GM19023 (cell line): Measurements from ENCODE around the gene OXCT1.

Source experiments
- ATAC-seq: cut with Tn5 transposase; IDR thresholded peaks from one replicate; pipeline ENCODE4 v1.9.1; 2021; ENCODE audit warnings: mild to moderate bottlenecking, moderate library complexity; ENCODE audit not compliant: unreplicated experiment

Gene OXCT1

DNA sequence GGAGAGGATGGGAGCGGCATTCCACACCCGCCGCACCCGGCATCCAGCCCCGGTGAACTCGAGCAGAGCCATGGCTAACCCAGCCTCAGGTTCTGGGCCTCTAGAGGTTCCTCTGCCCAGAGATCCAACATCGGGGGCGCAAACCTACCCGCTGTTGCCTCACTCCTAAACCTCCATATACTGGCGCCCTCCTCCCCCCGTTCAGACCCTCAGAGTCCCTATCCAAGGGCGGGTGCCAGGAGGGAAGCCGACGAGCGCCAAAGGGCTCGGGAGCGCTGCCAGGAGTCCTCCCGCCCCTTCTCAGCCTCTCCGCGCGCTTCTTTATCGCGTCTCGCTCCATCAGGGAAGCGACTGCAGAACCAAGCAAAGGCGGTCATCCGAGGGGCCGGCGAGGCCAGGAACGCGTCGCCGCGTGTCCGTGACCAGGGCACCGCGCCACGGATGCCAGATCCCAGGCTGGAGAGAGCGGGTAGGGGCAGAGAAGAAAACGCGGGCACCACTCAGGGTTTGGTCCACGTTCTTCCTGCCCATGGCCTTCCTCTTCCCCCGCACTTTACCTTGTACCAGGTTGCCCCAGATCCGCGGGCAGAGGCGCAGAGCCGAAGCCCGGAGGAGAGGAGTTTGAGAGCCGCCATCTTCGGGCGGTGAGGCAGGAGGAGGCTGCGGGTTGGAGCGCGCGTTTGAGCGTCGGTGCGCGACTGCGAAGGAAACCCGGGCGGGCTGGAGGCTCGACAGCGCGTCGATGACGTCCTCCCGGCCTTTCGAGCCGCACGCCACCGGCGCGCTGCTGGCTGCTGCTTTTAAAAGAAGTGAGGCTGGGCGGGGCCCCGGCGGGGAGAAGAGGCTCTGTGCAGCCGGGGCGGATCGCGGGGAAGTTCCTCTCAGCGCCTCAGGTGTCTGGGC is at the start of gene OXCT1:
OXCT1 (minus strand) TSS at position 702 of the 903 bp plus-strand sequence; CDS start at position 635, 67 bp downstream.
- ATAC-seq = peak; percentile 94

DNA sequence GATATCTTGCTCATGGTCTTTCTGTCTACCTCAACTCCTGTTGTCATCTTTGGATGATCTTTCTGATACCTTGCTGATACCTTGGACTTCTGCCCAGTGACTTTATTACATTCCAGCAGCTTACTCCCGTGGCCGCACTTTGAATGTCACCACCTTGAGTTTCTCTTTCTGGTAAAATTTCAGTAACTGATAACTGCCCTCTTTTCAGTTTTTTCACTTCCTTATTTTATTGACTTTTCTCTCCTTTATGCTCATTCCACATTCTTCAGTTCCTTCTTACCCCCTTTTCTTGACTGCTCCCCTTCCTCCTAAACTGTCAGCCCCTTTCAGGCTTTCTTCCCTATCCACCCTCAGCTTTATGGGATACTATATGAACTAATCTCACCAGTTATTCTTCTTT is 47.9 kb upstream of the OXCT1 start:
- ATAC-seq = peak; percentile 44

DNA sequence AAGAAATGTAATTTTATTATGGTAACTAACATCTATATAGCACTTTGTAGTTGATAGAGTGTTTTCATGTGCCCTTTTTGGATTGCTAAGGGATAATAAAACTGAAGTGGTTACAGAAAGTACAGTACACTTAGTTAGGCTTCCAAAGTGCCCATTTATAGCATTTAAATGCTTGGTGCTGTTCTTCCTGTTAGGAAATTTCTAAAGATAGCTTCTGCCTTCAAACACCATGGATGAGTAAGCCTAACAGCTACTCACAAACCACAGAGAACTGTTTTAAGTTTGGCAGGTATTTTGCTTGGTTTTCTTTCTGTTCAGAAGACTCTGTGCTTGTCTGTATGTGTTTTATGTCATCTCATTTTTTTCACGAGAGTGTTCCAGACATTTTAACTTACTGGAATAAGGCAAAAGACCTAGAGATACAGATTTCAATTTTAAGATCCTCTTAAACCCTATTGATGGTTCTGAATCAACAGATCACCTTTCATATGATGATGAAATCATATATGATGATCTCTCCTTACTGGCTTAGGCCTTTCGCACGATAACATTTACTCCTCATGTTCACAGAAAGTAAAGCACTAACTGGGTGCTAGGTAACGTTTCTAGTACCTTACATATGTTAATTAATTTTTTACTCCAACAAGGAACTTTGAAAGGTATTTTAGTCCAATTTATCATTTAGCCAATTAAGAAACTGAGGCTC is 38.3 kb upstream of the OXCT1 start:
- ATAC-seq = no peak

DNA sequence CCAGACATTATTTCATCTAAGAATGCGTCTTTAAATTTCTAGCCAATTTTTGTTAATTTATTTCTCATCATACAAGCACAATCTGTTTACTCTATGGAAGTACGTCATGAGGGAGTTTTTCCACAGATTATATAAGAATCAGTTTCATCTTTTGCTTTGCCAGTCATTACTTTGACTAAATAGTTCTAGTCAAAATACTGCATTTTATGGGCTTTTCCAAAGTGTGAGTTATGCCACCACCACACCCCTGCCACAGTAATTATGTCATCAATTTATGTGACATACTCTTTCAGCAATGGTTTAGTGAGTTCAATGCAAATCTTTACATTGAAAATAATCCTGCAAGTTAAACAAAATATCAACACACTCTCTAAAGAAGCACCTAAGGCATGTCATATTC is 35.9 kb upstream of the OXCT1 start:
- ATAC-seq = no peak

DNA sequence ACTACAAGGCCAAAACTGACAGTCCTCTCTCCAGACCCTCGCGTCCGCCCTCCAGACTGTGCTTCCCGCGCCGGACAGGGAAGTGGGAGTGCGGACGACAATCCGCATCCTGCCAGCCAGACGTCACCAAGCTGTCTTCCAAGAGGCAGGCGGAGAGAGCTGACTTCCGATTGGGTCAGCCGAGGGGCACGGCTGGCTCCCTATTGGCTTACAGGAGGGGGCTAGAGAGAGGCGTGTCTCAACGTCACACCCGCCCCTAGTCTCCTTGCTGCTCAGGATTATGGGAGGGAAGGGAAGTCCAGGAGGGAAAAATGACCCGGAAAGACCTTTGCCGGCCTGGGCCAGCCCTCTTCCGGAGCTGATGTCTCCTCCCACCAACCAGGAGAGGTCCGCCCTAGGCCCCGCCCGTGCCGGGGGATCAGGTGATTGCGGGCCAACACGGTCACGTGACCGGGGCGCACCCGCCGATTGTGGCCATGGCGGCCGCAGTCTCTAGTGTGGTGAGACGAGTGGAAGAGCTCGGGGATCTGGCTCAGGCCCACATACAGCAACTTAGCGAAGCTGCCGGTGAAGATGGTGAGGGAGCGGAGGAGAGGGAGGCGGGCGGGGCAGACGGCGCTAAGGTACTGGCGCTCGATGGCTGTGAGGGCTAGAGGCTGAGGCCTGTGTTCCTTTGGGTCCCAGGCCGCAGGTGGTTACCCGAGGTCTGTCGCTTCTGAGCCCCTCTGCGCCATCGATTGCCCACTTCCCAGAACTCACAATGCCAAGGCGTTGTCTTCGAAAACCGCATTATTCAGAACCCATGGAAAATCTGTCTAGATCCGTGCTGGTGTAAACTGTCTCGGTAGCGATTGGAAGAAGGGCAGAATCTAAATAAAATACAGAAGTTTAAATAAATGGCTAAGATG is 33.9 kb upstream of the OXCT1 start, which contains the start of gene RIMOC1:
RIMOC1 (plus strand) TSS at position 453 of the 908 bp plus-strand sequence; CDS start at position 477, 24 bp downstream.
- peak; percentile 99 for ATAC-seq

DNA sequence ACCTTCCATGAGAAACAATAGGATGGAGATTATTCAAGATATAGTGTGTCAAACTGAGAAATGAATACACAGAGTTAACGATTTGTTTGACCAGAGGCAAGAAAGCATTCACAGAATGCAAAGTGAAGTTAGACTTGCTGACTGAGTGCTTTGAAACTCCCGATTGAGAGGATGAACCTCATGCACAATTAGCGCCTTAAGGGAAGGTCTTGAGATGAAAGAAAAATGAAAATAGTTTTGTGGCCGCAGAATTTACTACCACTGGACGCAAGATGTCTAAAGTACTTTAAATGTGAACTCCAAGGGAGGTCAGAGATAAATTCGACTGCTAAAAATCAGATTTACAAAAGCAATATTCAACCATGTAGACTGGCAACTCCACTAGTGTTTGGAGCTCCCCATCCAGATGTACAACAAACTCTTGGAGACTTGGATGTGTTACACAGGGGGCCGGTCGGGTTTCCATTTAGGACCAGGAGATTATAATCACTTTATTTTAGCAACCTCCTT is 33.2 kb upstream of the OXCT1 start:
- ATAC-seq = no peak

DNA sequence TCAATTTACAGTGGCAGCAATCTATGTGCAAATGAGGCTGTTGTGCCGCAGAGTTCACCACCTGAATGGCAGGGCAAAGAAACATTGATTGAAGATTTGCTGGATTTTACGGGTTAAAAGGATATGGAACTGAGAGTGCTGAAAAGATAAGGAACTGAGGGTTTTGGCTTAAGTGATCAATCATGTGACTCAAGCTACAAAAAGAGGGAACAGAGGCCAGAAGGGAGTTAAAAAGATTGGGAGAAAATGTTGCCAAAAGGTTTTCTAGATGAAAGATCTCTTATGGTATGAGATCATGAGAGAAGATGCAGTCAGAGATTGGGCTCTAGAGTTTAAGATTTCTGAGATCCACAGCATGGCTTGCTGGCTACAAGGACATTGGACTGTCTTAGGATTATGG is 26.0 kb upstream of the OXCT1 start:
- no peak for ATAC-seq

DNA sequence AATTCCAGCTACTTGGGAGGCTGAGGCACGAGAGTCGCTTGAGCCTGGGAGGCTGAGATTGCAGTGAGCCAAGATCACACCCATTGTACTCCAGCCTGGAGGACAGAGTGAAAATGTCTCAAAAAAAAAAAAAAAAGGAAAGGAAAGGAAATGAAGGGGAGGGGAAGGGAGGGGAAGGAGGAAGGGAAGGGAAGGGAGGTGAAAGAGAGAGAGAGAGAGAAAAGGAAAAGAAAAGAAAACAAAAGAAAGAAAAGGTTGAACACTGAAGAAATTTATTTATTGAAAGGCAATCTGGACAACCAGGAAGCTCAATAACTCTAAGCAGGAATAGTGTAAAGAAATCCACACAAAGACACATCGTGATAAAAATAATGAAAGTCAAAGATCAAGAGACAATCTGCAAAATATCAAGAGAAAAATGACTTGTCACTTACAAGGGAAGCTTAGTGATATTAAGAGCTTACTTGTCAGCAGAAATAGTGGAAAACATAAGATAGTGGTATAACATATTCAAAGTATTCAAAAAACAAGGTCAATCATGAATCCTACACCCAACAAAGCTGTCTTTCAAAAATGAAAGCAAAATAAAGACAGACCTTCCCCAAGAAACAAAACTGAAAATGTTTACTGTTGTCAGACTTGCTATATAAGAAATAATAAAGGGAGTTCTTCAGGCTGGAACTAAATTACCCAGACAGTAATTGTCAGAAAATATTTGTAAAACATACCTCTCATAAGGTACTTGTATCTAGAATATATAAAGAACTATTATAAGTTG is 23.0 kb upstream of the OXCT1 start:
- ATAC-seq = no peak

DNA sequence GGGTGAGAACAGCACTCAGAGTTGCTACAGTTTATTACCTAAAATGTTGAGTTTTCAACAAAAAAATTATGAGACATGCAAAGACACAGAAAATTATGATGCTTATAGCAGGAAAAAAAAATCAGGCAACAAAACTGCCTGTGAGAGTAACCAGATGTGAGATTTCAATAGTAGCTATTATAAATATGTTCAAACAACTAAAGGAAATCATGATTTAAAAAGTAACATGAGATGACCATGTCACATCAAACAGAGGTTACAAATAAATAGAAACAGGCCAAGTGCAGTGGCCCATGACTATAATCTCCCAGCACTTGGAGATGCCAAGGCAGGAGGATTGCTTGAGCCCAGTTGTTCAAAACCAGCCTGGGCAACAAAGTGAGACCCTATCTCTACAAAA is 21.8 kb upstream of the OXCT1 start:
- ATAC-seq = no peak

DNA sequence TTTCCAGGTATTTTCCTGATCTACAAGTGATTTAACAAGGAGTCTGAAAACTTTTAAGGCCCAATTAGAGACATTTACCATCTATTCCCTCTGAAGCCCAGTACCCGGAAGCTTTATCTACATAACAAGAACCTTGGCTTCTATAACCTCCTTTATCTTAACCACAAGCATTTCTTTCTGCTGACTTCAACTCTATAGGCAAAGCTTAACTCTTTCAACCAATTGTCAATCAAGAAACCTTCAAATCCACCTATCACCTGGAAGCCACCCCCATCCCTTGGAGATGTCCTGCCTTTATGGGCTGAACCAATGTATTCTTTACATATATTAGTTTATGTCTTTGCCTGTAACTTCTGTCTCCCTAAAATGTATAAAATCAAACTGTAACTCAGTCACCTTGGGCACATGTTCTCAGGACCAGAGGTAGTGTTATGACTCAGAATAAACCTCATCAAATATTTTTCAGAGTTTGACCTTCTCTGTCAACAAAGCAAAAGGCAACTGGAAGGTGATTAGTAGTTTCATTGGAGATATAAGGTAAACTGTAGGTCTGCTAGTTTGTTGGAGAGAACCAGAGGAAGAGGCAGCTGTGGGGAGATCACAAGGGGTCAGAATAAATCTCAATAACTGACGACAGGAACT is 21.0 kb upstream of the OXCT1 start:
- ATAC-seq = no peak

DNA sequence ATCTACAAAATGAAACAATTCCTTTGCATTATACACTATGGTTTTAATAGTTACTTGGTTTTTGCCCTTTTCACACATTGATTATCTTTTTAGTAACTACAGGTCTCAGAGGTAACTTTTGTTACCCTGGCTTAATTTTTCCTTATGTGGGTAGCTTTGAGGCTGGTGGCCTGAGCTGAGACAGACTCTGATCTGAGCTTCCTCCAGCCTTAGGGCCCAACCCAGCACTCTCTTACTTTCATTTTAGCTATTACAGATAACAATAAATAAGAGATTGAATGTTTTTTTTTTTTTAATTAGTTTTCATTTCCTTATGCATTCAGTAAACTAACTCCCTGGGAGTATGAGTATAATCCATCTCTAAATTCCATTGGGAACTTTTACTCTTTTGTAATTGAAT is 15.1 kb upstream of the OXCT1 start:
- ATAC-seq = no peak

DNA sequence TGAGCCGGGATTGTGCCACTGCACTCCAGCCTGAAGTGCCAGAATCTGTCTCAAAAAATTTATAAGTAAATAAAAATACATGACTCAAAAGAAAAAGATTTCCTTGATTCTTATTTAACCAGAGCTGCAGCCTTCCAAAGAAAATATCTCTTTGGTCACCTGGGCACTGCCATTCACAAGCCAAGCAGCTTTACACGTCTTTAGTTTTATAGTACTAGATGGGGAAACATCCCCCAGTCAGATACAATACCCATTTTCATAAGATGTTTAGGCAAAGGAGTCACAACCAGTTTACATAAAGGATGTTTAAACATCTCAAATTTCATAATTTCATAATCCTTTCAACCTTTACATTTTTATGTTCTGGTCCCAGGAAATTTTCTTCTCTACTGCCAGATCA is 13.7 kb upstream of the OXCT1 start:
- ATAC-seq = no peak

DNA sequence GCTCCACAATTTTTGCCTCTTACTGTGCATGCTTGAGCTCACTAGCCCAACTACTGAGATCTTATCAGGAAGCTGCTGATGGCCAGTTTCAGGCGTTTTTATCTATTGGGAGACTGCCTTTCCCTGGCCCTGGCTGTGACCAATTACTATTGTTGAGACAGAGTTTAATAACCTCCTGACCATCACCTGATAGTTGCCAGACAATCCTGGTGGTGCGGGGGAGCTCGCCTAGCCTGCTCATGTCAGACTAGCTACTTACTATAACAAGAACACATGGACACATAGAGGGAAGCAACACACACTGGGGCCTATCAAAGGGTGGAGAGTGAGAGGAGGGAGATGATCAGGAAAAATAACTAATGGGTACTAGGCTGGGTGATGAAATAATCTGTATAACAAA is 13.0 kb upstream of the OXCT1 start:
- ATAC-seq = no peak

DNA sequence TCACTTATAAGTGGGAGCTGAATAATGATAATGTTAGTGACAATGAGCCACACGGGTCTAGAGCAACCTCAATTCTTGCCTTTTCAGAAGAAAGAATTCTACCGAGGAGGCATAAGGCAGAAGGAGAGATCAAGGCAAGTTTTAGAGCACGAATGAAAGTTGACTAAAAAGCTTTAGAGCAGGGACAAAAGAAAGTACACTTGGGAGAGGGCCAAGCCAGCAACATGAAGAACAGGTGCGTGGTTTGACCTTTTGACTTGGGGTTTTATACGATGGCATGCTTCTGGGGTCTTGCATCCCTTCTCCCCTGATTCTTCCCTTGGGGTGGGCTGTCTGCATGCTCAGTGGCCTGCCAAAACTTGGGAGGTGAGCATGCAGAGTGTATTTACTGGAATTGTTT is 12.5 kb upstream of the OXCT1 start:
- ATAC-seq = no peak

DNA sequence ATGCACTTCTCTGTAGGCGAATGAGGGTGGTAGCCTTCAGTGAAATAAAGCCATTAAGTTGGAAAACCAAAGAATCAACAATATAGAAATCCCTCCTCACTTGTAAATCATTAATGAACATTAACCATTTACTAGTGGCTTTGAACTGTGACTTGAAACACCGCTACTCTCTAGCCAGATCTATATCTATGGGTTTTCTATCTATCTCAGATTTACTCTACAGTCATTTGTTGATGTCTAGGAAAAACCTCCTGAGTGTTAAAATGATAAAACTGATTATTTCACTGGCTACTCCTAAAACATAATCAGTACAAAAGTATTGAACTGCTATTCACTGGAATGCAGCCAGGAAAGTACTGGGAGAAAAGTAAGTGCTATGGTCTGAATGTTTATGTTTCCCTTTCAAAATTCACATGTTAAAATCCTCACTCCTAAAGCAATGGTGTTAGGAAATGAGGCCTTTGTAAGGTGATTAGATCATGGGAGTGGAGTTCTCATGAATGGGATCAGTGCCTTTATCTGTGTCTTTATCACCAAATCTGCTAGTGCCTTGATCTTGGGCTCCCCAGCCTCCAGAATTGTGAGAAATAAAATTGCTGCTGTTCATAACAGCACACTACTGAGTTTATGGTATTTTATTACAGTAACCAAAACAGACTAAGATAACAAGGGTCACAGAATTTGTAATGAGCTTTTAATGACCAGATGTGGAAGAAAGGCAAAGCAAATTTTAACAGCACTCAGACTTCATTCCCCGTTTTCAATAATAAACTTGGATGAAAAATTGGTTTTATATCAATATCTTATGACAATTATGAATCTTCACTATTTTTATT is 8.6 kb upstream of the OXCT1 start:
- ATAC-seq = peak; percentile 59

DNA sequence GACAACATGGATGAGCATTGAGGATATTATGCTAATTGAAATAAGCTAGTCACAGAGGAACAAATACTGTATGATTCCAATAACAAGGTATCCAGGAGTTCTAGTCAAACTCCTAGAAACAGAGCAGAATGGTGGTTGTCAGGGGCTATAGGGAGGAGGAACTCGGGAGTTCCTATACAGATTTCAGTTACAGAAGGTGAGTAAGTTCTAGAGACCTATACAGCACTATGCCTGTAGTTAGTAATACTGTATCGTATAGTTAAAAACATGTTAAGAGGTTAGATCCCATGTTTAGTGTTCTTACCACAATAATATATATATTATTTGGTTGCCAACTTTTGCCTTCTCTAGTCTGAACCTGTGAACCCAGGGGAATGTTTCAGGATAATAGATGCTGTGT is 7.9 kb upstream of the OXCT1 start:
- peak; percentile 50 for ATAC-seq

DNA sequence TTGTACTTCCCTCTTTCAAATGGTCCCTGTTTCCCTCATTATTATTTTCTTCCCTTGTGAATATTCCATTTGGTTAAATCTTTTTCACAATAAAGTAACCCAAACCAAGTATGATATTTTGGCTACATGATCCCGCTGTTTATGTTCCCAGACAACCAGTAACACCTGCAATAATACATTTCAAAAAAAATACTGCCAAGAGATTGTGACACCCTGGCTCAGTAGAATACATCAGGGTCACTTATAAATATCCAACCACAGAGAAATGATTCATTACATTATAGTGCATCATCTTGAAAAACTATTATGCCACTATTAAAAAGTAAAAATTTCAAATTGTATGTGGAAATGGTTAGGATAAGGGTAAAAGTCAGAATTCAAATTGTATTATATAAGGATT is 7.2 kb upstream of the OXCT1 start:
- ATAC-seq = no peak

DNA sequence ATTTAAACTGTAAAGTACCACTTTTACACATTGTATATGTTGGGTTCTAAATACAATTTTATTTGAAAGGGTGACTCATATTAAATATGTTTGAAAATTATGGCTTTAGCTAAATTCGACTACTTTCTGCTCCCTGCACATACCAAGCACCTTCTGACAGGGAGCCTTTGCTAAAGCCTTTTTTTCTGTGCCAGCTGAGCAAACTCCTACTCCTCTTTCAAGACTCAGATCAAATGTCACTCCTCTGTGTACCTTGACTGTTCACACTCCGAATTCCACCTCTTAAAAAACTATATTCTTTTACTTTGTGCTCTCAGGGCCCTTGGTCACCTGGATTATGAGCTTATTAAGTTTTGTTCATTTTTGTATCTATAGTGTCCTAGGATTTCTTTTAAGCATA is 6.5 kb upstream of the OXCT1 start:
- ATAC-seq = no peak

DNA sequence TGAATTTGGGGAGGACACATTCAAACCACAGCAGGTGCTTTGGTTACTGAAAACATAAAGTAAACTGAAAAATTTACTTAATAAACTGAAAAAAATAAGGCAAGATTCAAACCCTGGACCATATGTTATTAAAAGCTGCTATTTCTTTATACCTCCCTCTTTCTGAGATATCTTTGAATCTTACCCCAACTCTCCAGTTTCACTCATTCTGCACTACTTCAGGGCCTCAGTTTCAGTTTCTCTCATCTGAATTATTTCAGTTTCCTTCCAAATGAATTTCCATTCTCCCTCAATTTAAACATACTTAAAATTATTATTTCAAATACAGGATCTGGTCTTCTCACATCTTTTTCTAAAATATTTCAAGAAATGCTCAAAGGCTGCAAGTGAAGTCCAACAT is 4.9 kb upstream of the OXCT1 start:
- no peak for ATAC-seq
